ENCODE data around the gene AOPEP.

GRCh38 chr9:94771096-94771495, 44.6 kb downstream of the AOPEP start:
- TF ChIP-seq NFIC (IDR thresholded peaks at IDR 0.05) = no peak
- no peak for TF ChIP-seq TEAD4 (IDR thresholded peaks at IDR 0.05)
- TF ChIP-seq CEBPB (IDR thresholded peaks at IDR 0.05) = no peak
- TF ChIP-seq CREB1 (IDR thresholded peaks at IDR 0.05; ENCODE audit: low read depth) = no peak
- TF ChIP-seq ZBTB7A (IDR thresholded peaks at IDR 0.05; ENCODE audit: low read depth) = no peak
- TF ChIP-seq EP300 (IDR thresholded peaks at IDR 0.05; ENCODE audit: borderline replicate concordance) = no peak
- no peak for TF ChIP-seq USF1 (IDR thresholded peaks at IDR 0.05)
- no peak for TF ChIP-seq RAD21 (IDR thresholded peaks at IDR 0.05; ENCODE audit: low read depth)
- TF ChIP-seq REST (IDR thresholded peaks at IDR 0.05; ENCODE audit: low read depth) = no peak
- no peak for TF ChIP-seq YY1 (IDR thresholded peaks at IDR 0.05; ENCODE audit: low read depth)
- no peak for TF ChIP-seq TAF1 (IDR thresholded peaks at IDR 0.05; ENCODE audit: low read depth)
- no peak for TF ChIP-seq MAX (IDR thresholded peaks at IDR 0.05)
